Esophagus muscularis mucosa (tissue), 4 donors: Measurements from ENCODE around the gene NPHP4. TPM values are rescaled to one million over a fixed set of nuclear protein-coding genes. Genes with fewer than 3 reads are reported as not detected.

Experiments used
- DNase-seq: peaks from one replicate; pipeline ENCODE4 v3.0.0-alpha.2; 2017; ENCODE audit errors: extremely low spot score
- H3K27ac ChIP-seq, 4 donors: fragments of 200-600 bp; sonication (generic); replicated peaks in 1 of 4; 1 replicate in 3 of 4; 2 replicates in 1 of 4; pipeline ENCODE4 v1.5.1; 2016 to 2019; ENCODE audit warnings: mild to moderate bottlenecking in 1 of 4
- H3K27me3 ChIP-seq, 4 donors: fragments of 200-600 bp; sonication (generic); one replicate each; pipeline versions ENCODE4 v1.5.1 to v1.6.0; 2016 to 2019
- H3K36me3 ChIP-seq, 4 donors: fragments of 200-600 bp; sonication (generic); one replicate each; pipeline ENCODE4 v1.5.1; 2016 to 2019
- H3K4me1 ChIP-seq, 4 donors: fragments of 200-600 bp; sonication (generic); one replicate each; pipeline ENCODE4 v1.5.1; 2016 to 2019
- H3K4me3 ChIP-seq, 4 donors: fragments of 200-600 bp; sonication (generic); 1 replicate in 2 of 4; 2 replicates in 2 of 4; pipeline ENCODE4 v1.5.1; 2016 to 2019; ENCODE audit warnings: mild to moderate bottlenecking in 4 of 4, moderate library complexity in 1 of 4
- H3K9me3 ChIP-seq, 4 donors: fragments of 200-600 bp; sonication (generic); 1 replicate in 3 of 4; 2 replicates in 1 of 4; pipeline ENCODE4 v1.5.1; 2016 to 2019
- CTCF ChIP-seq, 3 experiments: fragments of 200-600 bp in 2 of 3; fragments of 450-650 bp in 1 of 3; sonication (generic) in 2 of 3; IDR thresholded peaks; one replicate each; pipeline ENCODE4 v1.5.1; 2017 to 2019; ENCODE audit warnings: antibody characterized with exemption in 3 of 3, mild to moderate bottlenecking in 2 of 3, moderate library complexity in 1 of 3
- EP300 ChIP-seq: sonication (generic); formaldehyde crosslinking; IDR thresholded peaks from one replicate; pipeline ENCODE4 v1.6.1; 2017; ENCODE audit warnings: antibody characterized with exemption
- POLR2A ChIP-seq: fragments of 450-650 bp; IDR thresholded peaks from one replicate; pipeline ENCODE4 v1.6.1; 2017; ENCODE audit warnings: antibody characterized with exemption, moderate library complexity, mild to moderate bottlenecking, low read depth
- POLR2AphosphoS5 ChIP-seq, 2 donors: sonication (generic); formaldehyde crosslinking; IDR thresholded peaks; one replicate each; pipeline ENCODE4 v1.6.1; 2017; ENCODE audit warnings: antibody characterized with exemption in 2 of 2
- WGBS: methylation state at CpG from one replicate; pipeline ENCODE4 v1.1.5; 2018; 5-methylcytosine and 5-hydroxymethylcytosine counted together
- intact Hi-C: fragments of 100-400 bp; cut with DNase I; formaldehyde crosslinking; loops from one replicate; pipeline ENCODE4 v1.15.1; 2023
- small RNA-seq, 3 donors: library from RNA; depleted of rRNA; stranded (forward); fragments of <200 nt; gene quantifications; one replicate each; pipeline ENCODE3, GENCODE V24; 2016
- total RNA-seq, 4 donors: library from RNA; depleted of rRNA; stranded (reverse); fragments of >200 nt; gene quantifications; one replicate each; pipeline versions ENCODE4 v1.1.0 to v1.2.1, GENCODE V29; 2016

Gene NPHP4
- total RNA-seq, 4 donors from 2014 or later: 6.5 to 9.1 (median 8.0) TPM

GRCh38 chr1:5814046-5814619, 178.1 kb downstream of the NPHP4 start:
- H3K4me1 ChIP-seq: no peaks in the 10 kb centered on the region
- DNase-seq: no peak
- TF ChIP-seq CTCF (IDR thresholded peaks at IDR 0.05) (no peak), EP300 (no peak), POLR2A (no peak), POLR2AphosphoS5 (IDR thresholded peaks at IDR 0.05) (no peak)
- 69% methylated on average over 24 of the region's 25 CpGs for WGBS
- H3K9me3 ChIP-seq: no peaks in the 10 kb centered on the region
- intact Hi-C loops: no loop called here
- H3K27ac ChIP-seq: no peak overlapping the region
- H3K4me3 ChIP-seq: no peak overlapping the region
- peaks cover 0 to 74% (median 0%) of the 10 kb centered on the region in 4 donors for H3K27me3 ChIP-seq
- H3K36me3 ChIP-seq: no peaks in the 10 kb centered on the region

GRCh38 chr1:5813480-5813879, 178.7 kb downstream of the NPHP4 start:
- Histone ChIP-seq H3K36me3 (no peaks in the 10 kb centered on the region), H3K4me1 (no peaks in the 10 kb centered on the region), H3K27ac (no peak overlapping the region), H3K4me3 (no peak overlapping the region), H3K27me3 (peaks cover 0 to 69% (median 0%) of the 10 kb centered on the region in 4 donors), H3K9me3 (no peaks in the 10 kb centered on the region)
- no peak for DNase-seq
- intact Hi-C loops: no loop called here
- 66% methylated on average over 8 of the region's 8 CpGs for WGBS
- no peak for TF ChIP-seq POLR2A
- no peak for TF ChIP-seq EP300
- no peak for TF ChIP-seq CTCF (IDR thresholded peaks at IDR 0.05)
- no peak for TF ChIP-seq POLR2AphosphoS5 (IDR thresholded peaks at IDR 0.05)

Small RNAs within 50 kb of the gene (small RNA-seq; reads per million reads assigned to genes)
- gene MIR4689: 0 reads per million in 3 donors

Other genes with a start within 250 kb of the NPHP4 start
- 10 to 100 TPM; 10.4 to 19.3 (median 13.2) TPM for gene KCNAB2, start 53.5 kb upstream of the NPHP4 start, total RNA-seq
- 10 to 100 TPM in 2 of 4 donors, 1 to 10 TPM in 2; 5.5 to 16.9 (median 12.0) TPM for gene CHD5, start 187.9 kb upstream of the NPHP4 start, total RNA-seq
- 100 to 1,000 TPM; 150 to 225 (median 218) TPM for gene RPL22, start 207.2 kb upstream of the NPHP4 start, total RNA-seq
- 10 to 100 TPM; 10.8 to 43.2 (median 20.2) TPM for gene RNF207, start 213.7 kb upstream of the NPHP4 start, total RNA-seq
- 10 to 100 TPM; 60.0 to 89.5 (median 77.8) TPM for gene ICMT, start 243.5 kb upstream of the NPHP4 start, total RNA-seq